Mammary epithelial cell (primary cell): ENCODE data around the gene IQSEC1.

Source experiments
- EZH2 ChIP-seq: IDR thresholded peaks from 2 replicates; pipeline ENCODE4 v1.6.1; 2012; ENCODE audit warnings: low read length, inconsistent platforms, borderline replicate concordance
- TF ChIP-seq, protein P1 (sequence below), 2 donors: IDR thresholded peaks in 1 of 2; conservative IDR thresholded peaks in 1 of 2; 2 replicates each; pipeline ENCODE4 v1.5.1; 2011 to 2012; ENCODE audit warnings: inconsistent platforms in 2 of 2, low read length in 2 of 2, mild to moderate bottlenecking in 2 of 2, control low read depth in 1 of 2, low read depth in 1 of 2; ENCODE audit not compliant: insufficient read depth in 1 of 2; ENCODE audit errors: extremely low read depth in 1 of 2

DNA sequence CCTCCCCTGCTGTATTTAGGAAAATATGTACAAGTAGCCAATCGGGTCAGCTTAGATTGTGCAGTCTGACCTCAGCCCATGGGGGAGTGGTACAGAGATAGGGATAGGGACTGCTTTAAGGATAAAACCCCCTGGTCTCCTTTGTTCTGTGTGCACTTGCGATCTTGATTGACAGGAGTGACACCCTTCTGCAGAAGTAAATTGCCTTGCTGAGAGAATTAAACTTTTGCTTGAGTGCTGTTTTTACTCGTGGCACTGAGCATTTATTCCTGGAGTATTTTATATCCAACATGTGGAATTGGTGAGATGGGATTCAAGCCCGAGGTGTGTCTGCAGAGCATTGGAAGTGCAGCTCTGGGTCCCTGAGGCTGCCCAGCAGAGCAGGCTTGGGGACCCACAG, 208.0 kb downstream of the IQSEC1 start:
- TF ChIP-seq, protein P1, sequence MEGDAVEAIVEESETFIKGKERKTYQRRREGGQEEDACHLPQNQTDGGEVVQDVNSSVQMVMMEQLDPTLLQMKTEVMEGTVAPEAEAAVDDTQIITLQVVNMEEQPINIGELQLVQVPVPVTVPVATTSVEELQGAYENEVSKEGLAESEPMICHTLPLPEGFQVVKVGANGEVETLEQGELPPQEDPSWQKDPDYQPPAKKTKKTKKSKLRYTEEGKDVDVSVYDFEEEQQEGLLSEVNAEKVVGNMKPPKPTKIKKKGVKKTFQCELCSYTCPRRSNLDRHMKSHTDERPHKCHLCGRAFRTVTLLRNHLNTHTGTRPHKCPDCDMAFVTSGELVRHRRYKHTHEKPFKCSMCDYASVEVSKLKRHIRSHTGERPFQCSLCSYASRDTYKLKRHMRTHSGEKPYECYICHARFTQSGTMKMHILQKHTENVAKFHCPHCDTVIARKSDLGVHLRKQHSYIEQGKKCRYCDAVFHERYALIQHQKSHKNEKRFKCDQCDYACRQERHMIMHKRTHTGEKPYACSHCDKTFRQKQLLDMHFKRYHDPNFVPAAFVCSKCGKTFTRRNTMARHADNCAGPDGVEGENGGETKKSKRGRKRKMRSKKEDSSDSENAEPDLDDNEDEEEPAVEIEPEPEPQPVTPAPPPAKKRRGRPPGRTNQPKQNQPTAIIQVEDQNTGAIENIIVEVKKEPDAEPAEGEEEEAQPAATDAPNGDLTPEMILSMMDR (conservative IDR thresholded peaks at IDR 0.05 in 1 of 2, IDR thresholded peaks at IDR 0.05 in 1 of 2; ENCODE audit: extremely low read depth in 1 of 2, insufficient read depth in 1 of 2, low read depth in 1 of 2, low read length in 2 of 2): no peak
- TF ChIP-seq EZH2: no peak
